K562 (cell line): ENCODE data around the gene MPHOSPH8. TPM values are rescaled to one million over a fixed set of nuclear protein-coding genes. Genes with fewer than 3 reads are reported as not detected.
A peak's percentile ranks its signal among the peaks of the same experiment; 100 is the strongest.

ENCODE experiments used
- CAMTA2 ChIP-seq: fragments of 250-450 bp; sonication (Bioruptor Pico); conservative IDR thresholded peaks from 2 replicates; pipeline ENCODE4 v1.5.1; 2022
- CXXC5 ChIP-seq: fragments of 250-450 bp; sonication (Bioruptor Pico); IDR thresholded peaks from 2 replicates; pipeline ENCODE4 v1.8.0; 2022; ENCODE audit warnings: inconsistent platforms, mild to moderate bottlenecking, moderate library complexity
- KAT8 ChIP-seq: fragments of 450-650 bp; IDR thresholded peaks from 2 replicates; pipeline ENCODE4 v1.6.1; 2016; ENCODE audit warnings: low read depth, mild to moderate bottlenecking
- L3MBTL2 ChIP-seq: fragments of 450-650 bp; IDR thresholded peaks from 2 replicates; pipeline ENCODE4 v1.6.1; 2016; ENCODE audit warnings: mild to moderate bottlenecking, moderate library complexity
- MTA2 ChIP-seq: fragments of 450-650 bp; IDR thresholded peaks from 2 replicates; pipeline ENCODE4 v1.6.1; 2016; ENCODE audit warnings: low read depth
- NCOA1 ChIP-seq: fragments of 450-650 bp; IDR thresholded peaks from 2 replicates; pipeline ENCODE4 v1.6.1; 2016; ENCODE audit warnings: low read depth
- NCOR1 ChIP-seq: fragments of 450-650 bp; IDR thresholded peaks from 2 replicates; pipeline ENCODE4 v1.6.1; 2016; ENCODE audit warnings: mild to moderate bottlenecking, moderate library complexity
- NR2C2 ChIP-seq, 2 experiments: fragments of 200-800 bp in 1 of 2; sonication (Bioruptor generic) in 1 of 2; sonication (generic) in 1 of 2; formaldehyde crosslinking in 1 of 2; IDR thresholded peaks; 2 replicates each; pipeline versions ENCODE4 v1.6.1 to v1.8.0; 2016 to 2022; ENCODE audit warnings: mild to moderate bottlenecking in 1 of 2, missing compliant biosample characterization in 1 of 2, missing genetic modification characterization in 1 of 2, missing genetic modification reagents in 1 of 2
- POLR2AphosphoS2 ChIP-seq: IDR thresholded peaks from 2 replicates; pipeline ENCODE4 v1.6.1; 2012; ENCODE audit warnings: low read length, improper control_type of control experiment
- POLR2H ChIP-seq: IDR thresholded peaks from 2 replicates; pipeline ENCODE4 v1.6.1; 2016; ENCODE audit warnings: missing genetic modification characterization, low read depth, mild to moderate bottlenecking, control low read depth, missing compliant biosample characterization, moderate library complexity
- POLR3A ChIP-seq: IDR thresholded peaks from 2 replicates; pipeline ENCODE4 v1.6.1; 2011; ENCODE audit warnings: borderline replicate concordance, mild to moderate bottlenecking, moderate library complexity; ENCODE audit not compliant: insufficient read length, insufficient read depth; ENCODE audit errors: extremely low read depth
- RBBP5 ChIP-seq: fragments of 200-600 bp; sonication (generic); IDR thresholded peaks from 2 replicates; pipeline ENCODE4 v1.6.1; 2012; ENCODE audit warnings: borderline replicate concordance, mild to moderate bottlenecking, low read length, control low read depth, inconsistent platforms; ENCODE audit not compliant: insufficient read depth, poor library complexity, severe bottlenecking
- RBM25 ChIP-seq: fragments of 200-400 bp; formaldehyde crosslinking; IDR thresholded peaks from 2 replicates; pipeline ENCODE4 v1.6.1; 2018; ENCODE audit warnings: low read length, low read depth, moderate library complexity; ENCODE audit not compliant: severe bottlenecking
- STAT5B ChIP-seq: fragments of 250-450 bp; sonication (Bioruptor Pico); IDR thresholded peaks from 2 replicates; pipeline ENCODE4 v1.8.0; 2021; ENCODE audit warnings: mild to moderate bottlenecking, inconsistent platforms
- ZFP1 ChIP-seq: fragments of 450-650 bp; formaldehyde crosslinking; IDR thresholded peaks from 2 replicates; pipeline ENCODE4 v1.4.0; 2020; ENCODE audit warnings: mild to moderate bottlenecking, mixed read lengths
- ZNF253 ChIP-seq: fragments of 250-450 bp; sonication (Bioruptor Pico); conservative IDR thresholded peaks from 2 replicates; pipeline ENCODE4 v1.6.1; 2021; ENCODE audit warnings: mild to moderate bottlenecking
- ZNF408 ChIP-seq: fragments of 250-450 bp; sonication (Bioruptor Pico); IDR thresholded peaks from 2 replicates; pipeline ENCODE4 v1.4.0; 2020; ENCODE audit warnings: low read depth, mild to moderate bottlenecking, moderate library complexity
- ZNF76 ChIP-seq: fragments of 250-450 bp; sonication (Bioruptor Pico); IDR thresholded peaks from 2 replicates; pipeline ENCODE4 v1.4.0; 2020; ENCODE audit warnings: mild to moderate bottlenecking, moderate library complexity, borderline replicate concordance
- ZNF778 ChIP-seq: fragments of 450-650 bp; formaldehyde crosslinking; IDR thresholded peaks from 2 replicates; pipeline ENCODE4 v1.4.0; 2020; ENCODE audit warnings: mild to moderate bottlenecking, moderate library complexity
- ZNF785 ChIP-seq: fragments of 250-450 bp; sonication (Bioruptor Pico); IDR thresholded peaks from 2 replicates; pipeline ENCODE4 v1.4.0; 2020; ENCODE audit warnings: mild to moderate bottlenecking
- ZSCAN29 ChIP-seq: fragments of 450-650 bp; IDR thresholded peaks from 2 replicates; pipeline ENCODE4 v1.6.1; 2017
- polyA plus RNA-seq, 8 experiments: library from polyadenylated mRNA; depleted of rRNA in 4 of 8; stranded (reverse) in 5 of 8; unstranded in 3 of 8; fragments of >200 nt; fragmentation: Nextera tagmentation in 2 of 8; fragmentation: Illumina TruSeq in 1 of 8; extraction: Ambion mirVana in 2 of 8; extraction: Trizol in 1 of 8; gene quantifications; 2 replicates each; pipeline versions ENCODE4 v1.2.1 to v1.2.3, GENCODE V29; 2011 to 2014; ENCODE audit warnings: inconsistent platforms in 1 of 8, missing spikeins in 1 of 8
- total RNA-seq, 7 experiments: library from RNA; depleted of rRNA in 6 of 7; stranded (reverse); fragments of >200 nt in 6 of 7; fragmentation: Illumina TruSeq in 2 of 7; extraction: Trizol in 2 of 7; gene quantifications; 2 replicates each; pipeline versions ENCODE4 v1.2.1 to v1.2.3, GENCODE V29; 2011 to 2021; ENCODE audit warnings: low replicate concordance in 1 of 7
- TF ChIP-seq, protein P1 (sequence below), 2 experiments: IDR thresholded peaks in 1 of 2; conservative IDR thresholded peaks in 1 of 2; 2 replicates each; pipeline ENCODE4 v1.6.1; 2016; ENCODE audit warnings: low read depth in 2 of 2, mild to moderate bottlenecking in 1 of 2, missing compliant biosample characterization in 1 of 2, missing genetic modification characterization in 1 of 2, moderate library complexity in 1 of 2
- TF ChIP-seq, protein P2 (sequence below): fragments of 450-650 bp; IDR thresholded peaks from 2 replicates; pipeline ENCODE4 v1.6.1; 2016
- TF ChIP-seq, protein P3 (sequence below): sonication (generic); formaldehyde crosslinking; IDR thresholded peaks from 2 replicates; pipeline ENCODE4 v1.9.0; 2022; ENCODE audit warnings: mild to moderate bottlenecking, missing genetic modification reagents

Gene MPHOSPH8
- total and polyA plus RNA-seq, 9 of the 15 experiments (the other 6 are each of a cell fraction or from before 2014, with no cell fraction given): 10.3 to 24.8 (median 16.6) TPM

DNA sequence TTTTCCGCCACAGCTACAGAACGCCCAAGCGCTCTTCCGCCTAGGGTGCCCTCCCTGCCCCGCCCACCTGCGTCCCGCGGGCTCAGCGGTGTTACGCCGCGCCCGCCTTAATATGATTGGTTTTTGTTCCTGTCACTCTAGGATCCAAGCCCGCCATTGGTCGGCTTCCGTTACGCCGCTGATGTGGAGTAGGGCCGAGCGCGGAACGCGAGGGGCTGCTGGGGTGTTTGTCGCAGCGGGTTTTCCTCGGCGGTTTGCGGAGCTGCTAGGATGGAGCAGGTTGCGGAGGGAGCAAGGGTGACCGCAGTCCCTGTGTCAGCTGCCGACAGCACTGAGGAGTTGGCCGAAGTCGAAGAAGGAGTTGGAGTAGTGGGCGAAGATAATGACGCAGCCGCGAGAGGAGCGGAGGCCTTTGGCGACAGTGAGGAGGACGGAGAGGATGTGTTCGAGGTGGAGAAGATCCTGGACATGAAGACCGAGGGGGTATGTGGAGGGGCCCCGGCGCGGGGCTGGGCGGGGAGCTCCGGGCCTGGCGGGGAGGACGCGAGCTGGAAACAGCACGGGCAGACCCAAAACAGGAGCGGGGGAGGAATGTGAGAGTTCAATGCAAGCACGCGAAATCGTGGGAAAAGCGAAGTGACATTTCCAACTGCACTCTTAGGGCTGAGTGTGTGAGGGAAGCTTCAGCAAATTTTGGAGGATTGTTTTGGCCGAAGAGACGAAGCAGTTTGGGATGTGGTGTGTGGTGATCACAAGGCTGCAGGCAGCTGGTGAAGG, at the start of gene MPHOSPH8 (continued):
- TF ChIP-seq, protein P1, sequence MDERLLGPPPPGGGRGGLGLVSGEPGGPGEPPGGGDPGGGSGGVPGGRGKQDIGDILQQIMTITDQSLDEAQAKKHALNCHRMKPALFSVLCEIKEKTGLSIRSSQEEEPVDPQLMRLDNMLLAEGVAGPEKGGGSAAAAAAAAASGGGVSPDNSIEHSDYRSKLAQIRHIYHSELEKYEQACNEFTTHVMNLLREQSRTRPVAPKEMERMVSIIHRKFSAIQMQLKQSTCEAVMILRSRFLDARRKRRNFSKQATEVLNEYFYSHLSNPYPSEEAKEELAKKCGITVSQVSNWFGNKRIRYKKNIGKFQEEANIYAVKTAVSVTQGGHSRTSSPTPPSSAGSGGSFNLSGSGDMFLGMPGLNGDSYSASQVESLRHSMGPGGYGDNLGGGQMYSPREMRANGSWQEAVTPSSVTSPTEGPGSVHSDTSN (CRISPR knock-in tag; IDR thresholded peaks at IDR 0.05; ENCODE audit: low read depth): peak; percentile 94
- TF ChIP-seq, protein P1 (tag; conservative IDR thresholded peaks at IDR 0.05; ENCODE audit: low read depth): peak; percentile 94
- TF ChIP-seq POLR3A (no peak), POLR2H (tag) (0 out of 2 replicates have a peak, but pooled peaks have one; percentile 29), ZNF785 (CRISPR knock-in tag) (no peak), L3MBTL2 (no peak; the same call in 1 of the 2 replicates), NCOR1 (no peak), POLR2AphosphoS2 (no peak), ZSCAN29 (no peak), ZNF253 (CRISPR knock-in tag) (no peak), STAT5B (CRISPR knock-in tag) (no peak), RBBP5 (peak; percentile 83), ZNF76 (CRISPR knock-in tag) (no peak), KAT8 (no peak), RBM25 (peak; percentile 97), CXXC5 (CRISPR knock-in tag) (peak; percentile 97), ZNF778 (CRISPR knock-in tag) (no peak), CAMTA2 (no peak), NCOA1 (no peak), ZNF408 (no peak), ZFP1 (no peak), NR2C2 (CRISPR knock-in tag; IDR thresholded peaks at IDR 0.05) (no peak), NR2C2 (tag; IDR thresholded peaks at IDR 0.05) (peak; percentile 89), MTA2 (no peak)
- TF ChIP-seq, protein P2, sequence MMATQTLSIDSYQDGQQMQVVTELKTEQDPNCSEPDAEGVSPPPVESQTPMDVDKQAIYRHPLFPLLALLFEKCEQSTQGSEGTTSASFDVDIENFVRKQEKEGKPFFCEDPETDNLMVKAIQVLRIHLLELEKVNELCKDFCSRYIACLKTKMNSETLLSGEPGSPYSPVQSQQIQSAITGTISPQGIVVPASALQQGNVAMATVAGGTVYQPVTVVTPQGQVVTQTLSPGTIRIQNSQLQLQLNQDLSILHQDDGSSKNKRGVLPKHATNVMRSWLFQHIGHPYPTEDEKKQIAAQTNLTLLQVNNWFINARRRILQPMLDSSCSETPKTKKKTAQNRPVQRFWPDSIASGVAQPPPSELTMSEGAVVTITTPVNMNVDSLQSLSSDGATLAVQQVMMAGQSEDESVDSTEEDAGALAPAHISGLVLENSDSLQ: peak; percentile 99
- TF ChIP-seq, protein P3, sequence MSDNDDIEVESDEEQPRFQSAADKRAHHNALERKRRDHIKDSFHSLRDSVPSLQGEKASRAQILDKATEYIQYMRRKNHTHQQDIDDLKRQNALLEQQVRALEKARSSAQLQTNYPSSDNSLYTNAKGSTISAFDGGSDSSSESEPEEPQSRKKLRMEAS (CRISPR knock-in tag): peak; percentile 12; the same call in 1 of the 2 replicates
